Omental fat pad (tissue), 4 donors: ENCODE measurements around the gene ELMO2. TPM values are rescaled to one million over a fixed set of nuclear protein-coding genes. Genes with fewer than 3 reads are reported as not detected.
A peak's percentile ranks its signal among the peaks of the same experiment; 100 is the strongest.

Experiments used
- ATAC-seq: fragments of 150-250 bp; one replicate; pipeline ENCODE4 v1.9.1; 2016; ENCODE audit warnings: mild to moderate bottlenecking, moderate library complexity; ENCODE audit not compliant: low FRiP score
- DNase-seq: peaks from one replicate; pipeline ENCODE4 v3.0.0-alpha.2; 2019; ENCODE audit warnings: low spot score
- total RNA-seq, 4 donors: library from RNA; depleted of rRNA; stranded (reverse); fragments of >200 nt; gene quantifications; one replicate each; pipeline ENCODE4 v1.1.0, GENCODE V29; 2016
- TF ChIP-seq, protein P1 (sequence below), 3 donors: fragments of 450-650 bp; IDR thresholded peaks; one replicate each; pipeline ENCODE4 v1.5.1; 2016 to 2017; ENCODE audit warnings: antibody characterized with exemption in 3 of 3, mild to moderate bottlenecking in 3 of 3, moderate library complexity in 2 of 3

Gene ELMO2
- total RNA-seq, 4 donors from 2014 or later: 30.7 to 57.6 (median 47.4) TPM

DNA sequence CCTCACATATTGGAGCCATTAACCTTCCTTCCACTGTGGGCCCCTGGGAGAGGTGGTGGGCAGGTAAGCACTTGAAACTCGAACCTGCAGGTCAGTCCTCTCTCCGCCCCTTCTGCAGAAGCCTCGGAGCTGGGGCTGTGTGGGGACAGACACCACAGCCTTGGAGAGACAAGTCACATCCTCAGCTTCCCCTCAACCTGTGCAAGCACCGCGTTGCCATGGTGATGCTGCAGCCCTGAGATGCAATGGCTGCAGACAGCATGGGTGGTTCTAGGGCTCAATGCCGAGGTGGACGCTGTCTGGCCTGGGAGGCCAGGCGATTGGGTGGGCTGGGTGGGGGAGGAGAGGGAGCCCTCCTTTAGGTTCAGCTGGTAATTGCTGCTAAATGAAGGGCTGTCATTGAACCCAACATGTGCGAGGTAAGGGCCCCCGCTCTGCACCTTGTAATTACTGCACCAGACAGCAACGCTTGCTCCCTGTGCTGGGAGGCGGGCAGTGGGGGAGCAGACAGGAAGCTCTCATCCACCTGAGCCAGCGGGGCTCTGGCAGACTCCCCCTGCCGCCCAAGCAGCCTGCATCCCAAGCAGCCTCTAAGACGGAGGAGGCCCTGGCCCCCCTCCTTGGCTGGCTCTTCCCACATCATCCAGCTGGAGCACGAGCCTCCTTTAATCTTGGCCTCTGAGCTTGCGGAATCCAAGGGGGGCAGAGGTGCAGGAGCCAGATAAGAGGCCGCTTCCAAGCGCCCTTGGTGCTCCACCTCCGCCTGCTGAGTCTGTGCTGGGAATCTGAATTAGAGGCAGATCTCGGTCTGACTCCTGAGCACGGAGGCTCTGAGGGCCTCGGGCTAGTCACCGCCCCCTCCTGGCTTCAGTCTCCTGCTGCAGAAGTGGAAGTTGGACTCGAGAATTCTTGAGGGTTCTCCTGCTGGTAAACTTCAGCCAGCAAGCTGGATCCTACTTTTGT, 58.3 kb downstream of the ELMO2 start:
- TF ChIP-seq, protein P1, sequence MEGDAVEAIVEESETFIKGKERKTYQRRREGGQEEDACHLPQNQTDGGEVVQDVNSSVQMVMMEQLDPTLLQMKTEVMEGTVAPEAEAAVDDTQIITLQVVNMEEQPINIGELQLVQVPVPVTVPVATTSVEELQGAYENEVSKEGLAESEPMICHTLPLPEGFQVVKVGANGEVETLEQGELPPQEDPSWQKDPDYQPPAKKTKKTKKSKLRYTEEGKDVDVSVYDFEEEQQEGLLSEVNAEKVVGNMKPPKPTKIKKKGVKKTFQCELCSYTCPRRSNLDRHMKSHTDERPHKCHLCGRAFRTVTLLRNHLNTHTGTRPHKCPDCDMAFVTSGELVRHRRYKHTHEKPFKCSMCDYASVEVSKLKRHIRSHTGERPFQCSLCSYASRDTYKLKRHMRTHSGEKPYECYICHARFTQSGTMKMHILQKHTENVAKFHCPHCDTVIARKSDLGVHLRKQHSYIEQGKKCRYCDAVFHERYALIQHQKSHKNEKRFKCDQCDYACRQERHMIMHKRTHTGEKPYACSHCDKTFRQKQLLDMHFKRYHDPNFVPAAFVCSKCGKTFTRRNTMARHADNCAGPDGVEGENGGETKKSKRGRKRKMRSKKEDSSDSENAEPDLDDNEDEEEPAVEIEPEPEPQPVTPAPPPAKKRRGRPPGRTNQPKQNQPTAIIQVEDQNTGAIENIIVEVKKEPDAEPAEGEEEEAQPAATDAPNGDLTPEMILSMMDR (IDR thresholded peaks at IDR 0.05): no peak
- ATAC-seq (peak; percentile 30), DNase-seq (no peak)

DNA sequence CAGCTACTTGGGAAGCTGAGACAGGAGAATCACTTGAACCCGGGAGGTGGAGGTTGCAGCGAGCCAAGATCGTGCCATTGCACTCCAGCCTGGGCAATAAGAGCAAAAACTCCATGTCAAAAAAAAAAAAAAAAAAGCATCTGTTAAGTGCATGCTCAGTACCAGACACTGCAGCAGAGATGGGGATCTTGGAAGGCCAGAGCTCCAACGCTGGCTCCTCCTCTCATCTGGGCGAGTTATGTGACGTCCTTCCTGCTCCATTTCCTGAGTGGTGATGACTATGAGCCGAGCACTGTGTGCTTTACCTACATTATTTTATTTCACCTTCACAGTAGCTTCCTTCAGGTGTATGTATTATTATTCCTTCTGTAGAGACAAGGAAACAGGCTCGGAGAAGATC, 59.6 kb downstream of the ELMO2 start:
- DNase-seq (no peak), ATAC-seq (no peak)
- TF ChIP-seq, protein P1 (IDR thresholded peaks at IDR 0.05): no peak

DNA sequence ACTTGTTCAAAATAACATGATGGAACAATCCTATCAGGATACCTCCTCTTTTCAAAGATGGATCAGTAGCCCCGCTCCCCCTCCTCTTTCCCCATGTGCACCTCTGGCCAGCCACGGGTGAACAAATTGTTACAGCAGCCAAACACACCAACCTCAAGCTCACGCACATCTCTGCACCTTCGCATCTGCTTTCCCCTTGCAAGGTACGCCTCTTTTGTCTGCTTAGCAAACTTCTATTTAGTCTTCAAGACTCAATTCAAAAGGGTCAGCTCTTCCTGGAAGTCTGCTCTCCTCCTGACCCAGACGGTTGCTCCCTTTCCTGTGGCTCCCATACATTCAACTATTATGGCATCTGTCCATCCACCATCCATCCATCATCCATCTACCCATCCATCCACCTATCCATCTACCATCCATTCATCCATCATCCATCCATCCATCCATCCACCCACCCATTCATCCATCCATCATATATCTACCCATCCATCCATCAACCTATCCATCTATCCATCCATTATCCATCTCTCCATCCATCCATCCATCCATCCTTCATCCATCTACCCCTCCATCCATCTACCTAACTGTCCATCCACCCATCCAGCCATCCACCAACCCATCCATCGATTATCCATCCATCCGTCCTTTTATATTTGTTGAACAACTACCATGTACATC, 61.8 kb downstream of the ELMO2 start:
- no peak for ATAC-seq
- DNase-seq: no peak

DNA sequence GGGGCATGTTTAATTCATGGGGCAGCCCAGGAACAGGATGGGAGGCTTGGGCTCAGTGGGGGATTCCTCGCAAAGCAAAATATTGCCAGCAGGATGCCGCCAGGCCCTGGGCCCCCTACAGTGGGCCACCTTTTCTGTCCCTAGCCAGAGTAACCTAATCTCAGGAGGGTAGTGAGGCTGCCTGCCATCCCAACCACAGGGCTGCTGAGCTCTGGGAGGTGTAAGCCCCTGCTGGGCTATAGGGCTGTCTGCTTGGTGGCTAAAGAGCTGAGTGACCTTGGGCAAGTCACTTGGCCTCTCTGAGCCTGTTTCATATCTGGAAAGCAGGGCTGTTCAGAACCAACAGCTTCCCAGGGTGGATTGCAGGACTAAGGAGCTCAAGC, 62.4 kb downstream of the ELMO2 start:
- TF ChIP-seq, protein P1 (IDR thresholded peaks at IDR 0.05): no peak
- ATAC-seq: no peak
- DNase-seq: no peak

More for the DNA sequence above, 61.8 kb downstream of the ELMO2 start:
- TF ChIP-seq, protein P1 (IDR thresholded peaks at IDR 0.05): no peak

DNA sequence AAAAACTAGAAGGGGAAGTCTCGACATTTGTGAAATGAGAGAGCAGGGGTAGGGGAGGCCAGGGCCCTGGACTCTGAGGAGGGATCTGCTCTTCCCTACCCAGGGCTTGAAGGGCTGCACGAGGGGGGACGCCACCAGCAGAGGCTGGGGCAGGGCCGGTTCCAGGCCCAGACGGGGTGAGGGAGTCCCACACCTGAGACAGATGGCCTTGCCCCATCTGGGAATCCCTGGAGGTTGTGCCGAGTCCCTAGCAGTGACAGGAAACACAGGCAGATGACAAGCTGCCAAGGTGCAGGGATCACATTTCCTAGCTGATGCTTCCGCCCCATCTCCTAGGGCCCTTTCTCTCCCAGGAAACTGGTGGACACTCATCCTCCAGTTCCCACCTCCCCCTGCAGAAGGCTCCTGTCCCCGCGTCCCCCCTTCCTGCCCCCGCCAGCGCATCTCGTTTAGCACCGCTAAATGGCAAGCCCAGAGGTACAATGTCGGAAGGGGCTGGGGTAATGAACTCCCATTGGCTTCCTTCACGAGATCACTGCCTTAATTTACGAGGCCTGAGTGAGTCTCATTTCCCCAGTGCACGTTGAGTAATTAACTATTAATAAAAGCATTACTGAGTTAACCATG, 63.0 kb downstream of the ELMO2 start:
- ATAC-seq: no peak

More for the DNA sequence above, 63.0 kb downstream of the ELMO2 start:
- DNase-seq: no peak
- TF ChIP-seq, protein P1 (IDR thresholded peaks at IDR 0.05): no peak
